SK-N-MC (cell line): ENCODE measurements around the gene SLC41A3.

Experiments used
- EZH2 ChIP-seq: fragments of 200-600 bp; sonication (generic); IDR thresholded peaks from one replicate; pipeline ENCODE4 v1.6.1; 2017; ENCODE audit warnings: antibody characterized with exemption
- FOXP2 ChIP-seq: optimal IDR thresholded peaks from 2 replicates; pipeline ENCODE3; 2011; ENCODE audit warnings: mild to moderate bottlenecking, moderate library complexity; ENCODE audit not compliant: insufficient read depth; ENCODE audit errors: extremely low read length, control extremely low read depth

GRCh38 chr3:126017362-126017761 is 66.6 kb downstream of the SLC41A3 start:
- TF ChIP-seq EZH2 (no peak), FOXP2 (no peak)
